SKM-1 (cell line): ENCODE measurements around the gene TLN1.

ENCODE experiments used
- DNase-seq: peaks from one replicate; lab custom pipeline; 2025; ENCODE audit not compliant: unreplicated experiment; lab: John Stamatoyannopoulos, UW

TLN1 gene

GRCh38 chr9:35732185-35732799 is at the start of gene TLN1, which contains the start of gene CREB3:
TLN1 (minus strand) TSS chr9:35732195; CDS start chr9:35725694, 6,501 bp downstream.
CREB3 (plus strand) TSS chr9:35732666; CDS start chr9:35732773, 107 bp downstream.
- DNase-seq = peak; percentile 99

- no peak for DNase-seq
Observed at GRCh38 chr9:35781066-35781465, 49.1 kb upstream of the TLN1 start.

- DNase-seq = no peak
Observed at GRCh38 chr9:35778496-35778895, 46.5 kb upstream of the TLN1 start.

GRCh38 chr9:35776018-35776417 is 44.0 kb upstream of the TLN1 start:
- DNase-seq = no peak

- DNase-seq = peak; percentile 49
Observed at GRCh38 chr9:35774907-35775635, 43.1 kb upstream of the TLN1 start.

- DNase-seq = no peak
Observed at GRCh38 chr9:35771943-35772342, 39.9 kb upstream of the TLN1 start.

GRCh38 chr9:35771534-35771933 is 39.5 kb upstream of the TLN1 start:
- DNase-seq = no peak

GRCh38 chr9:35771075-35771433 is 39.1 kb upstream of the TLN1 start:
- DNase-seq = no peak

GRCh38 chr9:35769763-35770162 is 37.8 kb upstream of the TLN1 start:
- DNase-seq = no peak

GRCh38 chr9:35767458-35767857 is 35.5 kb upstream of the TLN1 start:
- DNase-seq = no peak

- no peak for DNase-seq
Observed at GRCh38 chr9:35766997-35767396, 35.0 kb upstream of the TLN1 start.

- no peak for DNase-seq
Observed at GRCh38 chr9:35763803-35764202, 31.8 kb upstream of the TLN1 start.

- no peak for DNase-seq
Observed at GRCh38 chr9:35763181-35763580, 31.2 kb upstream of the TLN1 start.

GRCh38 chr9:35760651-35761050 is 28.7 kb upstream of the TLN1 start:
- DNase-seq = no peak

GRCh38 chr9:35759795-35760194 is 27.8 kb upstream of the TLN1 start:
- no peak for DNase-seq

GRCh38 chr9:35758475-35759050 is 26.6 kb upstream of the TLN1 start:
- DNase-seq = no peak

GRCh38 chr9:35757892-35758275 is 25.9 kb upstream of the TLN1 start:
- no peak for DNase-seq

- DNase-seq = peak; percentile 22
Observed at GRCh38 chr9:35757226-35757891, 25.4 kb upstream of the TLN1 start.

- peak; percentile 71 for DNase-seq
Observed at GRCh38 chr9:35756275-35757225, 24.6 kb upstream of the TLN1 start.

- no peak for DNase-seq
Observed at GRCh38 chr9:35755071-35755470, 23.1 kb upstream of the TLN1 start.

GRCh38 chr9:35754264-35754663 is 22.3 kb upstream of the TLN1 start, which contains the start of gene MSMP:
MSMP (minus strand) TSS chr9:35754276; CDS start chr9:35754129, 147 bp downstream.
- no peak for DNase-seq
